Fibroblast of lung (primary cell): ENCODE measurements around the gene COL4A1.

ENCODE experiments used
- CTCF ChIP-seq, 2 donors: IDR thresholded peaks in 1 of 2; conservative IDR thresholded peaks in 1 of 2; 1 replicate in 1 of 2; 2 replicates in 1 of 2; pipeline ENCODE4 v1.5.1; 2011 to 2012; ENCODE audit warnings: low read length in 2 of 2, control low read depth in 1 of 2, inconsistent platforms in 1 of 2, low read depth in 1 of 2, mild to moderate bottlenecking in 1 of 2
- EZH2 ChIP-seq: IDR thresholded peaks from 2 replicates; pipeline ENCODE4 v1.5.1; 2012; ENCODE audit warnings: low read length, control low read depth, mild to moderate bottlenecking; ENCODE audit errors: missing control alignments

GRCh38 chr13:110244071-110244830 lies 62.7 kb downstream of the COL4A1 start:
- no peak for TF ChIP-seq CTCF (conservative IDR thresholded peaks at IDR 0.05 in 1 of 2, IDR thresholded peaks at IDR 0.05 in 1 of 2; ENCODE audit: low read depth in 1 of 2, low read length in 2 of 2)
- no peak for TF ChIP-seq EZH2
